Stimulated activated CD4-positive, alpha-beta T cell treated with anti-CD3 and anti-CD28 coated beads, Interleukin-1b, Interleukin-23, amount 100 ng/mL, for 24 hours (primary cell): ENCODE data around the gene PTH2.
"Not testable (repeated sequence)": the region's sequence is repeated elsewhere in the genome, so short reads cannot be mapped to it uniquely, and the experiment has no call there.

ENCODE experiments used
- DNase-seq, 4 experiments: peaks; one replicate each; pipeline ENCODE4 v3.0.0-alpha.2; 2020; ENCODE audit warnings: low read depth in 4 of 4, low spot score in 1 of 4

Gene PTH2

DNA sequence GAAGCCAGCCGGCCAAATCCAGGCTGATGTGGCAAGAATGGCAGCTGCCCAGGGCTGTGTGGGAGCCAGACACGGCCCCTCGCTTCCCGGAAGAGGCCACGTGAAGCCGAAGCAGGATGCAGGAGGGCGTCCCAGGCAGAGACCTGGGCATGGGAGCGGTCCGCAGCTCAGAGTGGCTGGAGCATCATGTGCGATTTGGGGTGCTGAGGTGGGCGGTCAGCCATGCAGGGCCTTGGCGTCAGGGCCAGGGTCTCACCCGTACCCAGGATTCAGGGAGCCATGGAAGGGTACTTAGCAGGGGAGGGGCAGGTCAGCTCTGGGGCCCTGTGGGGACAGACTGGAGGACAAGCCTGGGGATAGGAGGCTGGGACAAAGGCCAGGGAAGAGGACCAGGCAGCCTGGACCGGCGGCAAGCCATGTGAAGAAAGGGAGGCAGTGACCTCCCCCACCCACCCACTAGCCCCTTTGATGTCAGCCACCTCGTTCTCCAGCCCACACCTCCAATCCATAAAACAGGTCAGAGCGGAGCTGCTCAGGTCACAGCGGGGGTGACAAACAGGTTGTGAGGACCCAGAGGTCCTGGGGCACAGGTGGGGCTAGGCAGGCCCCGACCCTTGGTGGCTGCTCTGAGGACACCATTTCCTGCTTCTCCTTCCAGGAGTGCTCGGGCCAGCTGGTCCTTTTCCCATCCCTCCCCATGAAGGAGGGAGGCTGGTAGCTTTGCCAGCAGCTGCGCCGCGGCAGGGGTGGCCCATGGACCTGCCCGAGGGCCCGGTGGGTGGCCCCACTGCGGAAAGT, 32.9 kb downstream of the PTH2 start:
- no peak for DNase-seq

DNA sequence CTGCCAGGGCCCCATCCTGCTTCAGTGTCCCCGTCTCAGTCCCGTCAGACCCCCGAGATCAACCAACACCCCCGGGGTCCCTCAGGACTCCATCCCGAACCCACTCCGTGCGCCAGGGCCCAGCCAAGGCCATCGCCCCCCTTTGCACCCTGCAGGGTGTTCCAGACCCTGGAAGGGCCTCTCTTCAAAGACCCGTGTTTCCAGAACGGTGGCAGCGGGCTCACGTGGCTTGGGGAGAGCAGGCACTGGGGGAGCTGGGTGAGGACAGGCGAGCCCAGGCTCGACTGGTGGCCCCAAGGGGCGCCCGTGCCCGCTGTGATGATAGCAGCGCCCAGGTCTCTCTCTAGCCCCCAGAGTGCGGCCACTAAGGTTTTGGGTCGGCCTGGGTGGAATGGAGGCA, 33.8 kb downstream of the PTH2 start:
- no peak for DNase-seq

DNA sequence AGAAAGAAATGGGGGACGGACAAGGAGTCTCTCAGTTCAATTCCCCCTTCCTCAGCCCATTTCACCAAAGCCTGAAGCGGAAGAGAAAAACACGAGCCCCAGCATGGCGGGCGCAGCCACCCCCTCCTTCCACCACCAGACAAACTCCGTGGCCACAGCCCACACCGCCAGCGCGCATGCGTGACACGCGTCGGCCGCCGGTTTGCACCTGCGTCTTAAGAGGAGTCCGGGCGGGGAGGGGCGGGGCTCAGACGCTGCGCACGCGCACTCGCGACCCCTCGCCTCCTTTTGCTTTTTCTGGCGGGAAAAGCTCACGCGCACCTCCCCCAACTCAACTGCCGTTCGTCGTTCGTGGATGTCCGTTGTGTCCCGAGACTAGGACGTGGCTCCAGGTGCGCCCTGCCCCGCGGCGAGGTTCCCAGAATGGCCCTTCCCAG, 35.3 kb downstream of the PTH2 start, which contains the start of gene KASH5:
Gene KASH5, plus strand, starts transcription at position 314 of the 437 bp plus-strand sequence. CDS start 2,635 bp downstream, outside the sequence.
- DNase-seq = peak; percentile 53 to 86 (median 70)

DNA sequence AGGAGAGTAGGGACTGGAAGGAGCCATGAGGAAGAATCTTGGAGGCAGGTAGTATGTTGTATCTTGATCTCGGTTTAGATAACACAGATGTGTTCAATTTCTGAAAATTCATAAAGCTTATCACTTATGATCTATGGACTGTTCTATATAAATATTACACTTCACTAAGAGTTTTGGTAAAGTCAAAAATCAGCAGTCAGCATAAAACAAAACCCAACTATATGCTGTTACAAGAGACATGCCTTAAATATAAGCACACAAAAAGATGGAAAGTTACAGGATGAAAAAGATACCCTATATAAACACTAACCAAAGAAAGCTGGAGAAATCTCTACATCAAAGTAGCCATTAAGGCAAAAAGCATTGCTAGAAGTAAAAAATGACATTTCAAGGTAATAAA, 39.6 kb downstream of the PTH2 start:
- DNase-seq = no peak

DNA sequence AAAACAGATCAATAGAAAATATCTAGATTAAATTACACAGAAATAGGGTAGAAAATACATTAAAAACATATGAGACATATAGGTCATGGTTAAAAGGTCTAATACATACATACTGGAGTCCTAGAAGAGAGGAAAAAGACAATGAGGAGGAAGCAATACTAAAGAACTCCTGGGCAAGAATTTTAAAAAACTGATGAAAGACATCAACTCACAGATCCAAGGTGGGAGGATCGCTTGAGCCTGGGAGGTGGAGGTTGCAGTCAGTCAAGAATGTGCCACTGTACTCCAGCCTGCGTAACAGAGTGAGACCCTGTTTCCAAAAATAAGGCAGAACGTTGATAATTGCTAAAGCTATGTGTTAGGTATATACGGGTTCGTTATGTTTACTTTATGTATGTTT, 40.6 kb downstream of the PTH2 start:
- DNase-seq = no peak

DNA sequence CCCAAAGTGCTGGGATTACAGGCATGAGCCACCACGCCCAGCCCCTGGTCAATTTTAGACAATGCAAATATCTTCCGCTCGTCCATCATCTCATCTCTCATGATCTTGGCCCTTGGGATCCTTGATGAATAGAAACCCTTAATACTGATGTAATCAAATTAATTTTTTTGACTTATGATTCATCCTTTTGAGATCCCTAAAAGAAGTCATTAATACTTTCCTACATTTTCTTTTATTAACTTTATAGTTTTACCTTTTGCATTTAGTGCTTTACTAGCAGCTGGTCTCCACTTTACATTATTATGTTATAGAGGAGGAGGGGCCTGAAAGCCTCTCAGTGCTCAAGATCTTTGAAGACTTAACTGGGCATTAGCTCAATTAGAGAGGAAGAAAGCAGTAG, 42.9 kb downstream of the PTH2 start:
- DNase-seq = no peak

DNA sequence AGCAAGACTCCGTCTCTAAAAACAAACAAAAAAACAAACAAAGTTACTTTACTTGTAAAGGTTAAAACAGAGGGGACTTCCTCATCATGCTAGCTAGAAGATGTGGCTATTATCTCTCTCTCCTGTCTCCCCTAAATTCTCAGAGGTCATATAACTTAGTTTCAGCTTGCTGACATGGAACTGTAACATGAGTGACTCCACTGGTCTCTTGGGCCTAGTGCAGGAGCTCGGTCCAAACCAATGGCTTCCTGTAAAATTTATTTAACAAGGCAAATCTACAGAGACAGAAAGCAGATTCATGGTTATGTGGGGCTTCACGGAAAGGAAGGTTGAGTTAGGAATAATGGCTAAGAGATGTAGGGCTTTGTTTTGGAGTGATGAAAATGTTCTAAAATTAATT, 44.7 kb downstream of the PTH2 start:
- no peak for DNase-seq

DNA sequence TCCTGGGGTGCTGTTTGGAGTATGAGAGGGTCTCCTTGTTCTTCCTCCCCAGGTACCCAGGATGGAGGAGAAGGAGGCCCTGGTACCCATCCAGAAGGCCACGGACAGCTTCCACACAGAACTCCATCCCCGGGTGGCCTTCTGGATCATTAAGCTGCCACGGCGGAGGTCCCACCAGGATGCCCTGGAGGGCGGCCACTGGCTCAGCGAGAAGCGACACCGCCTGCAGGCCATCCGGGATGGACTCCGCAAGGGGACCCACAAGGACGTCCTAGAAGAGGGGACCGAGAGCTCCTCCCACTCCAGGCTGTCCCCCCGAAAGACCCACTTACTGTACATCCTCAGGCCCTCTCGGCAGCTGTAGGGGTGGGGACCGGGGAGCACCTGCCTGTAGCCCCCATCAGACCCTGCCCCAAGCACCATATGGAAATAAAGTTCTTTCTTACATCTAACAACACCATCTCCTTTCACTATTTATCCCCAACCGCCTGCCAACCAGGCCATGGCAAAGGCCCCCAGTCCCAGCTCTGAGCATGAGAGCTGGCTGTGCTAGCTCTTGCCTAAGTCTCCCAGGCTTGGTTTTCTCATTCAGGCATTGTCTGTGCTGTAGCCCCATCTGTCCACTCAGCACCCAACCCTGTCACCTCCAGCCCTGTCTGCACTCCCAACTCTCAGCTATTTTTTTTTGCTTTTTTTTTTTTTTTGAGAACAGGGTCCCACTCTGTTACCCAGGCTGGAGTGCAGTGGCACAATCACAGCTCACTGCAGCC, 48.4 kb downstream of the PTH2 start:
- no peak for DNase-seq

DNA sequence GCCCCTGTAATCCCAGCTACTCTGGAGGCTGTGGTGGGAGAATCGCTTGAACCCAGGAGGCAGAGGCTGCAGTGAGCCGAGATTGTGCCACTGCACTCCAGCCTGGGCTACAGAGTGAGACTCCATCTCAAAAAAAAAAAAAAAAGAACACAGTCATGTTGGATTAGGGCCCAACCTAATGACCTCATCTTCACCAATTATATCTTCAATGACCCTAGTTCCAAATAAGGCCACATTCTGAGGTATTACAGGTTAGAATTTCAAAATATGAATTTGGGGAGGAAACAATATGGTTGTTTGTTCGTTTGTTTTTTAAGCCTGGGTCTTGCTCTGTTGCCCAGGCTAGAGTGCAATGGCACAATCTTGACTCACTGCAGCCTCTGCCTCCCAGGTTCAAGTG, 50.1 kb downstream of the PTH2 start:
- DNase-seq = not testable (repeated sequence)
